Smooth muscle cell (in vitro differentiated cells): Measurements from ENCODE around the gene MYO7B. TPM values are rescaled to one million over a fixed set of nuclear protein-coding genes. Genes with fewer than 3 reads are reported as not detected.

Experiments used
- DNase-seq: peaks from one replicate; lab custom pipeline; 2025; ENCODE audit not compliant: unreplicated experiment; lab: John Stamatoyannopoulos, UW
- H2AFZ ChIP-seq: fragments of 200-600 bp; sonication (generic); 2 replicates; pipeline ENCODE4 v1.6.0; 2016; ENCODE audit warnings: antibody characterized with exemption, low read depth, mild to moderate bottlenecking
- H3F3A ChIP-seq: fragments of 200-600 bp; sonication (generic); 2 replicates; pipeline ENCODE4 v1.6.0; 2017; ENCODE audit warnings: antibody characterized with exemption, low read depth
- H3K27ac ChIP-seq: fragments of 200-600 bp; sonication (generic); 2 replicates; pipeline ENCODE4 v1.5.1; 2016; ENCODE audit warnings: low read depth, mild to moderate bottlenecking
- H3K27me3 ChIP-seq: fragments of 200-600 bp; sonication (generic); 2 replicates; pipeline ENCODE4 v1.6.1; 2016; ENCODE audit warnings: low read depth, mild to moderate bottlenecking
- H3K36me3 ChIP-seq: fragments of 200-600 bp; sonication (generic); 2 replicates; pipeline ENCODE4 v1.5.1; 2016; ENCODE audit warnings: low read depth
- H3K4me1 ChIP-seq: fragments of 200-600 bp; sonication (generic); 2 replicates; pipeline ENCODE4 v1.5.1; 2016; ENCODE audit warnings: low read depth
- H3K4me2 ChIP-seq: fragments of 200-600 bp; sonication (generic); 2 replicates; pipeline ENCODE4 v1.6.0; 2016; ENCODE audit warnings: mild to moderate bottlenecking
- H3K4me3 ChIP-seq: fragments of 200-600 bp; sonication (generic); 2 replicates; pipeline ENCODE4 v1.5.1; 2016; ENCODE audit warnings: mild to moderate bottlenecking
- H3K79me2 ChIP-seq: fragments of 200-600 bp; sonication (generic); 2 replicates; pipeline ENCODE4 v1.6.0; 2016; ENCODE audit warnings: low read depth, mild to moderate bottlenecking
- H3K9ac ChIP-seq: fragments of 200-600 bp; sonication (generic); 2 replicates; pipeline ENCODE4 v1.6.0; 2016; ENCODE audit warnings: low read depth
- H3K9me3 ChIP-seq: fragments of 200-600 bp; sonication (generic); replicated peaks from 2 replicates; pipeline ENCODE4 v1.5.1; 2016; ENCODE audit warnings: low read depth
- H4K20me1 ChIP-seq: fragments of 200-600 bp; sonication (generic); 2 replicates; pipeline ENCODE4 v1.6.0; 2016; ENCODE audit warnings: low read depth
- CTCF ChIP-seq: fragments of 200-600 bp; sonication (generic); IDR thresholded peaks from 2 replicates; pipeline ENCODE4 v1.5.1; 2017; ENCODE audit warnings: borderline replicate concordance, mild to moderate bottlenecking, antibody characterized with exemption; ENCODE audit not compliant: insufficient read depth, poor library complexity, severe bottlenecking
- WGBS: methylation state at CpG from one replicate; pipeline ENCODE4 v1.1.7; 2016; ENCODE audit warnings: low lambda C conversion rate; 5-methylcytosine and 5-hydroxymethylcytosine counted together
- polyA plus RNA-seq: library from polyadenylated mRNA; unstranded; fragments of >200 nt; fragmentation: Nextera tagmentation; extraction: Ambion mirVana; gene quantifications from 2 replicates; pipeline ENCODE4 v1.2.1, GENCODE V29; 2016
- total RNA-seq: library from RNA; depleted of rRNA; stranded (reverse); fragments of >200 nt; gene quantifications from 2 replicates; pipeline ENCODE4 v1.2.3, GENCODE V29; 2014

Gene MYO7B
- total and polyA plus RNA-seq, 2 experiments from 2014 or later = 0.09 to 0.35 TPM

GRCh38 chr2:127545796-127546195 is 10.3 kb downstream of the MYO7B start:
- H3K36me3 ChIP-seq = no peaks in the 10 kb centered on the region
- H2AFZ ChIP-seq = no peak overlapping the region
- no peaks in the 10 kb centered on the region for H4K20me1 ChIP-seq
- no peaks in the 10 kb centered on the region for H3K4me1 ChIP-seq
- no peak for TF ChIP-seq CTCF
- no peak for DNase-seq
- peaks cover 21% of the 10 kb centered on the region for H3K27me3 ChIP-seq
- WGBS = 88% methylated on average over 1 of the region's 1 CpG
- no peaks in the 10 kb centered on the region for H3F3A ChIP-seq
- H3K4me2 ChIP-seq = no peak overlapping the region
- no peak overlapping the region for H3K9ac ChIP-seq
- no peak overlapping the region for H3K4me3 ChIP-seq
- H3K79me2 ChIP-seq = no peaks in the 10 kb centered on the region
- no peak overlapping the region for H3K27ac ChIP-seq
- no peaks in the 10 kb centered on the region for H3K9me3 ChIP-seq

- no peak overlapping the region for H3K4me2 ChIP-seq
- TF ChIP-seq CTCF = no peak
- no peaks in the 10 kb centered on the region for H3K36me3 ChIP-seq
- no peaks in the 10 kb centered on the region for H3K4me1 ChIP-seq
- H3K9me3 ChIP-seq = no peaks in the 10 kb centered on the region
- no peaks in the 10 kb centered on the region for H4K20me1 ChIP-seq
- H3K27me3 ChIP-seq = peaks cover 21% of the 10 kb centered on the region
- no peak overlapping the region for H3K9ac ChIP-seq
- no peak for DNase-seq
- H3K79me2 ChIP-seq = no peaks in the 10 kb centered on the region
- no peak overlapping the region for H3K27ac ChIP-seq
- no peak overlapping the region for H3K4me3 ChIP-seq
- 84% methylated on average over 3 of the region's 3 CpGs for WGBS
- no peak overlapping the region for H2AFZ ChIP-seq
- no peaks in the 10 kb centered on the region for H3F3A ChIP-seq
These were observed 11.3 kb downstream of the MYO7B start for GRCh38 chr2:127546797-127547196.

GRCh38 chr2:127551221-127551930 is 15.9 kb downstream of the MYO7B start:
- no peak for DNase-seq
- Histone ChIP-seq H3K27ac (no peak overlapping the region), H3K4me3 (no peak overlapping the region), H3K4me2 (no peak overlapping the region), H3F3A (no peaks in the 10 kb centered on the region), H3K79me2 (no peaks in the 10 kb centered on the region), H3K36me3 (no peaks in the 10 kb centered on the region), H2AFZ (no peak overlapping the region), H3K9me3 (no peaks in the 10 kb centered on the region), H4K20me1 (no peaks in the 10 kb centered on the region), H3K4me1 (no peaks in the 10 kb centered on the region), H3K27me3 (peaks cover 21% of the 10 kb centered on the region), H3K9ac (no peak overlapping the region)
- TF ChIP-seq CTCF = no peak
- 74% methylated on average over 7 of the region's 7 CpGs for WGBS

- H3K27me3 ChIP-seq = peaks cover 21% of the 10 kb centered on the region
- no peaks in the 10 kb centered on the region for H3K4me1 ChIP-seq
- TF ChIP-seq CTCF = no peak
- no peak overlapping the region for H3K9ac ChIP-seq
- H3F3A ChIP-seq = no peaks in the 10 kb centered on the region
- DNase-seq = no peak
- no peak overlapping the region for H3K4me2 ChIP-seq
- H3K36me3 ChIP-seq = no peaks in the 10 kb centered on the region
- no peaks in the 10 kb centered on the region for H3K79me2 ChIP-seq
- H3K4me3 ChIP-seq = no peak overlapping the region
- H4K20me1 ChIP-seq = no peaks in the 10 kb centered on the region
- no peak overlapping the region for H3K27ac ChIP-seq
- no peaks in the 10 kb centered on the region for H3K9me3 ChIP-seq
- 88% methylated on average over 6 of the region's 6 CpGs for WGBS
- H2AFZ ChIP-seq = no peak overlapping the region
These were observed 16.9 kb downstream of the MYO7B start for GRCh38 chr2:127552336-127552735.
